Measurements from ENCODE around the gene MAP4K4.

GRCh38 chr2:101754618-101755017 is 57.1 kb downstream of the MAP4K4 start:
- no peak for TF ChIP-seq CTCF (IDR thresholded peaks at IDR 0.05)
- no peak for TF ChIP-seq EZH2 (IDR thresholded peaks at IDR 0.05)

All from neural progenitor cell (in vitro differentiated cells).